HEK293 (cell line): Measurements from ENCODE around the gene HTR4.

Experiments
- BCL11B ChIP-seq: fragments of 450-650 bp; formaldehyde crosslinking; IDR thresholded peaks from 2 replicates; pipeline ENCODE4 v1.5.1; 2016; ENCODE audit warnings: low read depth, missing biosample characterization, missing genetic modification characterization
- REST ChIP-seq: fragments of 450-650 bp; formaldehyde crosslinking; IDR thresholded peaks from 2 replicates; pipeline ENCODE4 v1.5.1; 2016; ENCODE audit warnings: missing biosample characterization, missing genetic modification characterization
- ZNF843 ChIP-seq: fragments of 450-650 bp; formaldehyde crosslinking; IDR thresholded peaks from 2 replicates; pipeline ENCODE4 v1.5.1; 2016; ENCODE audit warnings: missing biosample characterization, missing genetic modification characterization

DNA sequence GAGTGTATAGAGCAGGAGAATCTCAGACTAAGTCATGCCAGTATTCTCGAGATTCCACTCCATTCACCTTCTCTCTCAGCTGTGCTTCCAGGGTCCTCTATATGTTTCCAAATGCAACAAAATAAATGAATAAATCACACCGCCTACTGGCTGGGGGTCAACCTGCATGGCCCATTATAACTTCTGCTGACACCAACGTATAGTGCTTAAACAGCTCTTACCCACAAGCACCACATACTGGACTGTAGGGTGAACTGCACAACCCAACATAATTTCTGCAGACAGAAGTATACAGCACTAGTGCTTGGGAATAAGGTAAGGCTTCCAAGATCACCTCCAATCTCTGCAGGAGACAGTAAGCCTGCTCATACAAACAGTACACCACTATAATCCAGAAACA is 33.1 kb upstream of the HTR4 start:
- no peak for TF ChIP-seq ZNF843 (tag by site-specific recombination)
- no peak for TF ChIP-seq REST
- no peak for TF ChIP-seq BCL11B (tag by site-specific recombination)
